HG03469 (cell line): ENCODE results near the gene MYOM1.

Experiments
- ATAC-seq: cut with Tn5 transposase; IDR thresholded peaks from one replicate; pipeline ENCODE4 v1.9.1; 2021; ENCODE audit warnings: mild to moderate bottlenecking, moderate library complexity, moderate number of reproducible peaks; ENCODE audit not compliant: unreplicated experiment

Gene MYOM1

DNA sequence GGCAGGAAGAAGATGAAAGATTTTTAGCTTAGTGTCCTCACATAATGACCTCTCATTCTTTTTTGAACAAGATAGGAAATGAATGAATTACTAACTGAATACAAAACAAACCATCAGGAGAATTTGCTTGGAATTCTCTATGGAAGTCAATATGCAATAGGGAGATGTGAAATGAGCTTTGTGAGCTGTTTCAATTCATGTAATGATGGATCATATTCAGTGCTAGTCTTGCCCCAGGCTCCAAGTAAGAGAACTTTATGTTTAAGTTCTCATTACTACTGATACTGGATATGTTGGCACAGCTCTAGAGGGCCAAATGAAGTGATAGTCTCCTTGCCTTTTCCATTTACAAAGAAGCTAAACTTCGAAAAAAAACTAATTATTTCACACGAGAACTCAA lies 29.2 kb downstream of the MYOM1 start:
- no peak for ATAC-seq

DNA sequence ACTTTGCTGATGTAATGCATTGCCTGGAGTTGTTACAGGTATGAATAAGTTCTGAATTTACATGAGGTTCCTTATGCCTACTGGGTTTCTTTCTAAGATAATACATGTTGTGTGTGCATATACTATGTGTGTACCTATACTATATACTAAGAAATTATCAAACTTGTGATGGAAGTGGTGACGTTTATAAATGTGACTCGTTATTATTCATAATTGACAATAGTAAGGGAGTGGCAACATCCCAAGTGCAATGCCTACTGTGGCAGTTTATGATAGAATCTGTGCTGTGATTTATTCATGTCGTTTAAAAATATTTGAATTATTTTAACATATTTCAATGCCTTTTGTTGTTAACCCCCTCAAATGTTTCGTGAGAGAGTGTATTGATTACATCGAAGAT lies 29.9 kb downstream of the MYOM1 start:
- no peak for ATAC-seq

DNA sequence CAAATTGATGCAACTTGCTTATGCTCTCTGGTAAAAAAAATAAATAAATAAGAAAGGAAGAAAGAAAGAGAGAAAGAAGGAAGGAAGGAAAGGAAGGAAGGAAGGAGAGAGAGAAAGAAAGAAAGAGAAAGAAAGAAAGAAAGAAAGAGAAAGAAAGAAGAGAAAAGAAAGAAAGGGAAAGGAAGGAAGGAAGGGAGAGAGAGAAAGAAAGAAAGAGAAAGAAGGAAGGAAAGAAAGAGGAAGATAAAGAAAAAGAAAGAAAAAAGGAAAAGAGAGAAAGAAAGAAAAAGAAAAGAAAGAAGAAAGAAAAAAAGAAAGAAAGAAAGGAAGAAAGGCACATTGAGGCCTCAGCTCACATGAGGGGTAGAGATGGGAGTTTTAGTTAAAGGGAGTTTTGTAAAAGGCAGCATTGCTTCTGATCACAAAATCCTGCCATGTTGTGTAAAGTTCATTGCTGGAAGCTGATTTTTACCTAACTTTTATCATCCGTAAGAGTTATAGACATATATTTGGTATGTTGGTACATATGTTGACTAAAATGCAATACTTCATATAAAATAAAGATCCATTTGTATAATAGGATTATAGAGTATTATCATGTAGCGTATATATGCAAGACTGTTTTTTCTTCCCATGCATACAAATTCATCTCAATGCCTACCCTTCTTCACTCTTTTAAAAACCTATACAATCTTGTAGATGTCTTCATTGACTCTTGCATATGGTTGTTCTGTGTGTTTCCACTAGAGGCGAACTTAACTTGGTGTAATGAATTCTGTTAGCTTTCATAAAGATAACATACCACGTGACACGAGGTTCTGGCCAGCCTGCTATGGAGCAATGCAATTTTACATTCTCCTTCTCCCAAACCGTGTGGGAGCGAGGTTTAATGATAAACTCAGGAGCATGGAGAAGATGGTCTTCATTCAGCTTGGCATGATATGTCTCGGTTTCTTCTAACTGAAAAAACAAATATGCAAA lies 32.8 kb downstream of the MYOM1 start:
- no peak for ATAC-seq

DNA sequence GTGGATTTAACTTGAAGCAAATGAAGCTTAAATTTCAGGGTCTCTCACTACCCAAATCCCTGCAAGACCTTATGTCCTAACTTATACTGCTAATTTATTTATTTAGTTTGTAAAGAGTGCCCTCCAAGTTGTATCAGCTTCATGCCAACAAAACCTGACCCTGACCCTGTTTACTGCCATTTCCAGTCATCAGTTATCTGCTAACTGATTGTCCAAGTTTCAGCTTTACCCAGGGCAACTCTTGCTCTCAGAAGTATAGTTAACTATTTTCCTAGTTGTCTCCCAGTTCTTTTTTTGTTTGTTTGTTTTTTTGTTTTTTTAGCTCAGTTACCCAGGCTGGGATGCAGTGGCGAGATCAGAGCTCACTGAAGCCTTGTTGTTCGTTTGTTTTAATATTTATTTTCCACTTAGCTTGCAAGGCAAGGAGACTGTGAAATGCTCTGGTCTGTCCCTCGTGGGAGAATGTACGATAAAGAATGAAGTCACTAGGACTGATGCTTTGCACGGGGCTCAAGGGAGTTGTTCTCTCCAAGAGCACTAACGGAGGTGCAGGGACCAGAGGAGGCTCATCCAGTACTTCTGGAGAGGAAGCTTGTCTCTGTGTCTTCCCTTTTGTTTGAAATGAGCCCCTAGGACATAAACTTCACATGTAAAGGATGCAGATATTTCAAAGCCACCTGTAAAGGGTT lies 35.3 kb downstream of the MYOM1 start:
- no peak for ATAC-seq

DNA sequence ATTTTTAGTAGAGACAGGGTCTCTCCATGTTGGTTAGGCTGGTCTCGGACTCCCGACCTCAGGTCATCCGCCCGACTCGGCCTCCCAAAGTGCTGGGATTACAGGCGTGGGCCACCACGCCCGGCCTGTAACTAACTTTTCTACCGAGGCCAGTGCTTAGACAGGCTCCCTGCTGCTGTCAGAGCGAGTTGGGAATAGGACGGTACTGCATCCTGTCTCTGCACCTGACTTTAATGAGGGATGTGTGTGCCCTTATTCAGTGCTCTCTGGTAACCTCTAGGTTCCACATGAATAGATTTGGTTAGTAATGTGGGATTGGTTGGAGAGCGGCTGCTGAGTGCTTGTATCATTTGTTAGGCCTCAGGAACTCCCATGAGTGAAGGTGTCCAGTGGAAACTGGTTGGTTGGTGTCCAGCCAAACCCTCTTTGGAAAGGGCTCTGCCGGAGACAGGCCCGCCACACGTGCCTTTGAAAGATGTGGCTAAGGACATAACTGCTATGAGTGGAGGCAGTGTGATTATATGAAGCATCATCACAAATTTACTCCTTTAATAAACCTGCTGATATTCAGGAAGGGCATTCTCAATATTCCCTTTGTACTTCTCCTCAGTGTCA lies 36.6 kb downstream of the MYOM1 start:
- no peak for ATAC-seq

DNA sequence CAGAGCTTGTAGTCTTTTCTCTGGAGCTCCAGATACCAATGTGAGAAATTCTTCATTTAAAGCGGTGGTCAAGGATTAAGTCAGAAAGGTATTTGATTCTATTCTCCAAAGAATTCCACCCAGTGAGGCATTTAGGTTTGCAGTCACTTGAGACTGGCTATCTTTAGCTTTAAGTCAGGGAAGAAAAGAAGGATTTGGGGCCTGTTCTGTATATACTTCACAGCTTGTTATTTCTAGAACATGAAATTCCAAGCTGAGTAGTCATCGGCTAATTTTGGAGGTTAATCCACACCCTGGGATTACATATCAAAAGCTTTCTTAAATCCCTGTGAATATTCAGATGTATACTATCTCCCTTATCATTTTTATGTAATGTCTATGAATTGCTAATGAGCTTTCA lies 39.4 kb downstream of the MYOM1 start:
- no peak for ATAC-seq

DNA sequence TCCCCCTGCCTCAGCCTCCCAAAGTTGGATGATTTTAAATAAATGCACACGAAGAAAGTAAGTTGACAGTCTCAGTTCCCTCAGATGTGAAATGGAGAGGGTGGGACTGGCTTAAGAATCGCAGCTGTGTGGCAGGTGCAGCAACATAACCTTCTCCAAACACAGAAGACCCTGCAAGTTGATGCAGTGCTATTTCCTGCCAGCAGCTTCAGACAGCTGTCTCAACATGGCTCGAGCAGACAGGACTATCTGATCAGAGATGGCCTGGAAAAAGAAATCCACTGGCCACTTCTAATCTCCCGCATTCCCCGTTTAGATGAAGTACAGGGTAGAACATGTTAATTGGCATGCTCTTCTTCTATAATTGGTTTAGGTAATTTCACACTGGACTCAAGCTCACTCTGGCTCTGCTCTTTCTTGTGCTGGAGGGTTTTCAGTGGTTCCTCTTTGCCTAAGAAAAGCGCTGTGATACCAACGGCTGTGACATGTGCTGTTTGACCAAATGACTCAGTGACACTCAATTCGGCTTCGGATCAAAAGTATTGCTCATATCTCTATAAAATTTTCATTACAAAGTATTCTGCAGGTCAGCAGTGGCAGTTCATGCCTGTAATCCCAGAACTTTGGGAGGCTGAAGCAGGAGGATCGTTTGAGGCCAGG lies 40.2 kb downstream of the MYOM1 start:
- peak; percentile 42 for ATAC-seq

DNA sequence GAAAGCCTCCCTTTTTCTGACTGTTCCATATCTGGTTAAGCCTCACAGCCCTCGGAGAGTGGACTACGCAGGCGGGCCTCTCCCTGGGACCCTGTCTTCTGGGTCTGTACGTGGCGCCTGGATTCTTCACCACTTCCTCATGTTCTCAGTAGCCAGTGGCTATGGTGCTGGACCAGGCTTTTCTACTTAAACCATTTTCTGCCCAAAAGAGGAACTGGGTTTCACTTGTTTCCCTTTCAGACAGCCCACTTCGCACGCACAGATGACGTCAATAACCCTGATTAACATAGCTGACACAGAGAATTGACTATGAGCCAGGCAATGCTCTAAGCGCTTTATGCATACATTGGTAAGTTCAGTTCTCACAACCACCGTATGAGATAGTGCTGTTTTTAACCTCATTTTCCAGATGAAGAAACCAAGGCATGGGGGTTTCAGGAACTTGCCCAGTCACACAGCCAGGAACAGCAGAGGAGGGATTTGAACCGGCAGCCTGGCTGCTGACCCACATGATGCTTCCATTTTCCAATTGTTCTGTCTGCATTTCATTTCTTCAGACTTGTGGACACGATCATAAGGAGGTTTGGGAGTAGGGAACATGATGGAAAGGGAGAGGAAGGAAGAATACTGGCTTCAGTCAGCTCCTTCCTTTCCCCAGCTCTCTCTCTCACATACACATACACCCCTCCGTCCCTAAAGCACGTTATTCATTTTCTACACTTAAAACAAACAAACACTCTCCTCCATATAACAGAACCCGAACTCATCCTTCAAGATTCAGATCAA lies 41.7 kb downstream of the MYOM1 start:
- peak; percentile 70 for ATAC-seq

DNA sequence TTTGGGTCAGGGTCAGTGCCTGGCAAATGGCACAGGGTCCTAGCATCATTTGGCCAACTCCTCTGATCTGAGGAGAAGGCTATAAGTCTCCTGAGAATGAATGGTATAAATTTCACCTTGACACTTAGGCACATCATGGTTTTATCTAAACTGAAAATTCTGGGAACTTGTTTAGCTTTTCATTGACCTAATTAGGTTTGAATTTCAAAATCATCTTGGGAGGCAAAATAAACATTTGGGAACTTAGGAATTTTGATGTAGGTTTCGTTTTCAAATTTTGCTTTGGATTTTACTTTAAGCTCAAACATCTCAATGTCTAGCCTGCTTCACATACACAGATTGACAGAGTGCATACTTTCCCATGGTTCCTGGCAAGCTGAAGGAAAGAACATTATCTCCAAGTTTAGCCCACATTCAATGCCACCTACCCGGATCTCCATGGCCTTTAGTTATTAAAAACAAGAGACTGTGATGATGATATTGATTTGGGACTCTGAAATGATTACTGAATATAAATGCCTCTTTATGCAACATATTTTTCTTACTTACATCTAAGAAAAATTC lies 44.5 kb downstream of the MYOM1 start:
- no peak for ATAC-seq

DNA sequence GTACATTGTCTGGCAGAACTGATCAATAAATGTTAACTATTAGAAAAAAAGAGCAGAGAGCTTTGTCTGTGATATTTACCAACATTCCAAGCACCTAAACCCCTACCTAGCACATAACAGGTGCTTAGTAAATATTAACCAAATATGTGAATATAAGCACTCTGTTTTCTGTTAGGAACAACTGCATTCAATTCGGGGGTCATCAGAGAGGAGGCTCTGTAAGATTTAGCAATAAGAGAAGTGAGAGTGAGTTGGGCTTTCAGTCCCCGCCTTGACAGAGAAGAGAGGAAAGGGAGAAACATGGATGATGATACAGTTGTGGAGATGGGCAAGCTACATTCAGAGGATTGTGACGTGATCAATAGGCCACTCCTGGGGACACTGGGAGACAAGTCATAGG lies 47.7 kb downstream of the MYOM1 start:
- ATAC-seq = no peak

DNA sequence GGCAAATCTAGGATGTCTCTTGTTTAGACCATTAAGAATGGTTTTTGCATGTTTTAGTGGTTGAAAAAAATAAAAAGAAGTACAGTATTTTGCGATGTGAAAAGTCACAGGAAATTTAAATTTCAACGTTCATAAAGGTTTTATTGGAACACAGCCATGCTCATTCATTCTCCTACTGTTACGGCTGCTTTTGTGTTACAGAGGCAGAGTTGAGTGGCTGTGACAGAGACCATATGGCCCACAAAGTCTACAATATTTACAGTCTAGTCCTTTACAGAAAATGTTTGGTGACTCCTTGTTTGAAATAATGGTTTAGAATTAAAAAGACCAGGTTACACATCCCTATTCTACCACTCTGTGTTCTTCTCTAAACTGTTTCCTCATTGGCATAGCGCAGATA lies 48.1 kb downstream of the MYOM1 start:
- ATAC-seq = no peak

DNA sequence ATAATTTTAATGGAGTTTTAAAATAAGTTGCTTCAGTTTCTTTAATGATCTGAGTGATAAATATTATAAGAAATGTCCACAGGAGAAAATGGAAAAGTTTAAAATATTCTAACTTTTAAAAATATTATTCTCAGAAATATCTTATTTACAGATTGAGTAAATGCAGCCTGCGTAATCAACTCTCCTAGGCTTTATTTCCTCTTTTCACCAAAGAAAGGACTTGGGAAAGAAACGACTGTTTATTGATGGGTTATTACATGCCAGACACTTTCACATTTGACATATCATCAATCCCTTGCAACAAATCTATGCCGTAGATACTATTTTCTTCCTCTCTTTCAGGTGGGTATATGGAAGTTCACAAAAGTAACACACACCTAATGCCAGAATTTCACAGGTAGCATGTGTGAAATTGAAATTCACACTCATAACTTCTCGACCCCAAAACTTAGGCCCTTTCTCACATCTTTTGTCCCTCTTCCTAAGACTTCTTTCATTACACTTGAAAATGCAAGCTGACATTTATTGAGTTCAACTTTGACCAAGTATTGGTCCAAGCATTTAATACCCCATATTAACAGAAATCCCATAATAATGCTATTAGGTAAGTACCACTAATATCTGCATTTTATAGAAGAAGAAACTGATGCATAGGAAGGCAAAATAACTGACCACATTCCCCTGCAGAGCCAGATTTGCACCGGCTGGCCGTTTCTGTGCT lies 49.2 kb downstream of the MYOM1 start:
- no peak for ATAC-seq

DNA sequence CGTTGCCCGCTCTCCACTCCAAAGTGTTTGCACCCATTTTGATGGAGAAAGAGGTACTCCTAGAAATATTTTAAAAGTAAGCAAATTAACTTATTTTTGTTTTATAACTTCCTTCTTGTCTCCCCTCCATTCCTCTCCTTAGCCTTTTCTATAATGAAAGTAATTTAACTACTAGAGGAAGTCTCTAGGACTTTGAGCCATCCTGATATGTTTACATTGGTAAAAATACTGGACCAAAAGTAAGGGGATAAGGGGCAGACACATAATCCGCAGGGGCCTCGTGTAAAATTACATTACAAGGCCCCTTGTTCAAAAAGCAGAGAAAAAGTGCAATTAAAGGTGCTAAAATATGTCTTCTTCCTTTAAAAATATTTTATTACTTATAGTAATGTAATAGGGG lies 55.4 kb downstream of the MYOM1 start:
- no peak for ATAC-seq

DNA sequence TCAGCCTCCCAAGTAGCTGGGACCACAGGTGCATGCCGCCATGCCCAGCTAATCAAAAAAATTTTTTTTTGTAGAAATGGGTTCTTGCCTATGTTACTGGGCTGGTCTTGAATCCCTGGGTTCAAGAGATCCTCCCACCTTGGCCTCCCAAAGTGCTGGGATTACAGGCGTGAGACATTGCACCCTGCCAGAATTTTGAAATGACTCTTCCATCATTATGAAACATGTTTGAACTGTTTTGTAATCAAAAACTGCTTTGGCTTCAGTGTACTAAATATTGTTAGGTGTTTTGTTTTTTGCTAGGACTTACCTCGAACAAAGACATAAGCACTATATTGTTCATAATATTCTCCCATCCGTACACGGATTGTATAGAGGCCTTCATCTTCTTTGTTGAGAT lies 55.8 kb downstream of the MYOM1 start:
- ATAC-seq = no peak

DNA sequence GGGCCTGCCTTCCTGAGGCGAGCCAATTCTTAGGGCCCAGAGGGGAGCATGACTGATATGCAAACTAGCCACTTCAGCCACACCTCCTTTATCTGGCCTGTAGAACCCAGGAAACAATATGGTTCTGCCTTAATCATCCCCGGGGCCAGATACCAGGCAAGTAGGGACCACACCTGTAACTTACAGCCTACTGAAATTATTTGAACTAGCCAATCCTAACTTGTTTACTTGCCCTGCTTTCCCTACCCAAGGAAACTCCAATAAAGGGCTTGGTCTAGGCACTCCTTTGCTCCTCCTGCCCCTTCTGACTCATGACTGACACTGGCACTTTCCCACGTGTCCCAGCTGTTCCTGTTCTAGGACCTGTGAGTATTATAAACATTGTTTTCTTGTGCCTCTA lies 57.6 kb downstream of the MYOM1 start:
- ATAC-seq = no peak

DNA sequence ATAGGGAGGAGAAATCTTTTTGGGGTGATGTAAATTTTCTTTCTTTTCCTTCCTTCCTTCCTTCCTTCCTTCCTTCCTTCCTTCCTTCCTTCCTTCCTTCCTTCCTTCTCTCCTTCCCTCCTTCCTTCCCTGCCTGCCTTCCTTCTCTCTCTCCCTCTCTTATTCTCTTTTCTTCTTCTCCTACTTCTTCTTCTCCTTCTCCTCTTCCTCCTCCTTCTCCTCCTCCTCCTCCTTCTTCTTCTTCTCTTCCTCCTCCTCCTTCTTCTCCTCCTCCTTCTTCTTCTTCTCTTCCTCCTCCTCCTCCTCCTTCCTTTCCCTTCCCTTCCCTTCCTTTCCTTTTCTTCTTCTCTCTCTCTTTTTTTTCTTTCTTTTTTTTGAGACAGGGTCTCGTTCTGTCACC lies 59.9 kb downstream of the MYOM1 start:
- ATAC-seq = no peak

DNA sequence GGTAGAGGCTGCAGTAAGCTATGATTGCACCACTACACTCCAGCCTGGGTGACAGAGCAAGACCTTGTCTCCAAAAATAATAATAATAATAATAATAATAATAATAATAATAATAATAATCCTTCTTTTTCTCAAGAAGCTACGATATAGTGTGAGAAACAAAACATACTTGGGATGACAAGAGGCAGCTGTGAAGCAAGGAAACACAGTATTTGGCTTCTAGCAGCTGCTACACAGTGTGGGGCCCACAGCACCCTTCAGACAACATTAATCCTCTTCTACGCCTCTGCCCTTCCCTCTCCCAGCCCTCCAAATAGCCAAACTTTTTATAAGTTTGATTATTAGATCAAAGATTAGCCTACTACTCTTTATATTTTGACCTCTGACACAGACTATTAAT lies 62.2 kb downstream of the MYOM1 start:
- no peak for ATAC-seq

DNA sequence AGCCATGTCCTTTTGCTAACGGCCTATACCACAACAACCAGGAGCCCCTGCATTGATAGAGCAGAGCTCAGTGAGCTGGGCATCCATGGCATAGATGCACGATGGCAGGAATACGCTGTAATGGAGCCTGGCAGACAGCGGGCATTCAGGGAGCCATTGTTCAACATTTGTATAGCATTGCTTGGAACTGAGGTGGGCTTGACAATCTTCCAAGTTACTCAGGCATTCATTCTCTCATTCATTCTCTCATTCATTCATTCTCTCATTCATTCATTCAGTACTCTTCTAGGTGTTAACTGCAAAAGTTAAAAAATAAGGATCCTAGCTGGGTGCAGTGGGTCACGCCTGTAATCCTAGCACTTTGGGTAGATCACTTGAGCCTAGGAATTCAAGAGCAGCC lies 62.7 kb downstream of the MYOM1 start:
- ATAC-seq = no peak

DNA sequence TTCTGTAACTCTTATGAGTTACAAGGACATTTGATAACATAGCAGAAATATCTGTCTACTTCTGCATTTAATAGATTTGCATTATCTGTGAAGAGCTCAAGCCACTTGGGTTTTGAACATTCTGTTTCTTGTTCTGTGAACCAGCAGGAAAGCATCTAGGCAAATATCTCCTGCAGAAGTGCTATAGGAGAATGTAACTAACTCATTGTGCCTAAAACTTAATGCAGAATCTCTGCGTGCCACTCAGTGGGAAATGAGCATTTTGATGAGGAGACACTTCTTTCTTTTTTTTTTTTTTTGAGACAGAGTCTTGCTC lies 63.5 kb downstream of the MYOM1 start:
- ATAC-seq = no peak

DNA sequence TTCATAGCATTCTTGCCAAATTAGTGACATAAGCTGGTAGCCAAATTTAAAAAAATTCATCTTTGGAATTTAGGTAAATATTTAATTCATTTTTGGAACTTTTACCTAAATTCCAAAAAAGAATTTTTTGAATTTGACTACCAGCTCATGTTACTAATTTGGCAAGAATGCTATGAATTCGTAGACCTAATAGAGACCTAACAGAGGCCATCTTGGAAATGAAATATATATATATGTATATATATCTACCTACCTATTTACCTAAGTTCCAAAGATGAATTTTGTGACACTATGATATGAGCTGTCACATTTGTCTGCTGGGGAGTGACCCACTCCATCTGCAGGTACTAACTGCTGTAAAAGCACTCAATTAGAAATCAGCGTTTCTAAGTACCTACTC lies 65.6 kb downstream of the MYOM1 start:
- no peak for ATAC-seq
